GM23338 (cell line): ENCODE data around the gene PTPRJ. TPM values are rescaled to one million over a fixed set of nuclear protein-coding genes. Genes with fewer than 3 reads are reported as not detected.

Experiments
- ATAC-seq: fragments of 200-7000 bp; cut with Tn5 transposase; 3 replicates; pipeline ENCODE4 v1.9.1; 2020
- DNase-seq: peaks from one replicate; pipeline ENCODE4 v3.0.0-alpha.2; 2015; ENCODE audit warnings: low spot score
- H2AFZ ChIP-seq: fragments of 200-600 bp; sonication (generic); 2 replicates; pipeline ENCODE4 v1.8.0; 2016; ENCODE audit warnings: antibody characterized with exemption, mild to moderate bottlenecking, moderate library complexity
- H3F3A ChIP-seq: fragments of 200-600 bp; sonication (generic); replicated peaks from 2 replicates; pipeline ENCODE4 v1.8.0; 2017; ENCODE audit warnings: antibody characterized with exemption, mixed run types, low read depth
- H3K27ac ChIP-seq: fragments of 200-600 bp; sonication (generic); 2 replicates; pipeline ENCODE4 v1.6.1; 2016; ENCODE audit warnings: low read depth
- H3K27me3 ChIP-seq: fragments of 200-600 bp; sonication (generic); 2 replicates; pipeline ENCODE4 v1.8.0; 2016; ENCODE audit warnings: mild to moderate bottlenecking, mixed run types, moderate library complexity; ENCODE audit not compliant: insufficient read depth
- H3K36me3 ChIP-seq: fragments of 200-600 bp; sonication (generic); 2 replicates; pipeline ENCODE4 v1.8.0; 2016; ENCODE audit warnings: mild to moderate bottlenecking; ENCODE audit not compliant: insufficient read depth
- H3K4me1 ChIP-seq: fragments of 200-600 bp; sonication (generic); 2 replicates; pipeline ENCODE4 v1.8.0; 2016; ENCODE audit warnings: mild to moderate bottlenecking, moderate library complexity; ENCODE audit not compliant: insufficient read depth
- H3K4me2 ChIP-seq: fragments of 200-600 bp; sonication (generic); 2 replicates; pipeline ENCODE4 v1.7.1; 2017; ENCODE audit warnings: mixed run types
- H3K4me3 ChIP-seq: fragments of 200-600 bp; sonication (generic); 2 replicates; pipeline ENCODE4 v1.6.1; 2016; ENCODE audit warnings: mixed run types
- H3K79me2 ChIP-seq: fragments of 200-600 bp; sonication (generic); replicated peaks from 2 replicates; pipeline ENCODE4 v1.8.0; 2017; ENCODE audit warnings: mild to moderate bottlenecking; ENCODE audit not compliant: insufficient read depth
- H3K9me2 ChIP-seq: fragments of 200-600 bp; sonication (generic); 2 replicates; pipeline ENCODE4 v1.8.0; 2017; ENCODE audit not compliant: insufficient read depth
- H4K20me1 ChIP-seq: fragments of 200-600 bp; sonication (generic); replicated peaks from 2 replicates; pipeline ENCODE4 v1.8.0; 2017; ENCODE audit warnings: mild to moderate bottlenecking; ENCODE audit not compliant: insufficient read depth
- H3K27ac Mint-ChIP-seq: 2 replicates; pipeline ENCODE4 v1.8.0; 2020; ENCODE audit warnings: inconsistent platforms, mild to moderate bottlenecking, moderate library complexity, mixed read lengths
- H3K27me3 Mint-ChIP-seq: 3 replicates; pipeline ENCODE4 v1.8.0; 2022; ENCODE audit warnings: low read depth, mild to moderate bottlenecking, moderate library complexity, mixed read lengths, inconsistent platforms; ENCODE audit not compliant: insufficient read depth, poor library complexity
- H3K36me3 Mint-ChIP-seq: 3 replicates; pipeline ENCODE4 v1.8.0; 2021; ENCODE audit warnings: low read depth, mild to moderate bottlenecking, inconsistent platforms, moderate library complexity, mixed read lengths
- H3K4me1 Mint-ChIP-seq: 3 replicates; pipeline ENCODE4 v1.8.0; 2020; ENCODE audit warnings: mild to moderate bottlenecking, inconsistent platforms, mixed read lengths
- H3K4me3 Mint-ChIP-seq: 3 replicates; pipeline ENCODE4 v1.8.0; 2021; ENCODE audit warnings: moderate library complexity, mild to moderate bottlenecking, inconsistent platforms, mixed read lengths
- H3K9me3 Mint-ChIP-seq: 3 replicates; pipeline ENCODE4 v1.8.0; 2020; ENCODE audit warnings: moderate library complexity, mild to moderate bottlenecking, inconsistent platforms, mixed read lengths
- CREB1 ChIP-seq: fragments of 250-450 bp; sonication (Bioruptor Pico); IDR thresholded peaks from 2 replicates; pipeline ENCODE4 v1.5.0; 2020; ENCODE audit warnings: low read depth, mild to moderate bottlenecking, moderate library complexity
- CTCF ChIP-seq, 2 experiments: fragments of 200-600 bp in 1 of 2; sonication (generic) in 1 of 2; conservative IDR thresholded peaks; 2 replicates each; pipeline versions ENCODE4 v1.5.1 to v1.6.1; 2016 to 2017; ENCODE audit warnings: antibody characterized with exemption in 2 of 2, low read depth in 2 of 2, mild to moderate bottlenecking in 2 of 2, moderate library complexity in 1 of 2
- ETS1 ChIP-seq: IDR thresholded peaks from 2 replicates; pipeline ENCODE4 v1.6.1; 2016; ENCODE audit warnings: antibody characterized with exemption
- EZH2 ChIP-seq: fragments of 200-600 bp; sonication (generic); IDR thresholded peaks from one replicate; pipeline ENCODE4 v1.8.0; 2017; ENCODE audit warnings: antibody characterized with exemption, mild to moderate bottlenecking, low read depth; ENCODE audit not compliant: unreplicated experiment
- EZH2phosphoT487 ChIP-seq: fragments of 200-600 bp; sonication (generic); IDR thresholded peaks from one replicate; pipeline ENCODE4 v1.8.1; 2018; ENCODE audit warnings: antibody characterized with exemption; ENCODE audit not compliant: unreplicated experiment
- JUNB ChIP-seq: IDR thresholded peaks from one replicate; pipeline ENCODE4 v1.6.1; 2016; ENCODE audit warnings: antibody characterized with exemption; ENCODE audit not compliant: unreplicated experiment
- NANOG ChIP-seq: IDR thresholded peaks from 2 replicates; pipeline ENCODE4 v1.6.1; 2016; ENCODE audit warnings: antibody characterized with exemption, borderline replicate concordance
- POLR2AphosphoS5 ChIP-seq: IDR thresholded peaks from 2 replicates; pipeline ENCODE4 v1.6.1; 2016; ENCODE audit warnings: antibody characterized with exemption, low read depth
- REST ChIP-seq: IDR thresholded peaks from one replicate; pipeline ENCODE4 v1.6.1; 2018; ENCODE audit warnings: antibody characterized with exemption; ENCODE audit not compliant: unreplicated experiment
- STAT1 ChIP-seq: IDR thresholded peaks from one replicate; pipeline ENCODE4 v1.6.1; 2016; ENCODE audit warnings: antibody characterized with exemption; ENCODE audit not compliant: unreplicated experiment
- ZNF114 ChIP-seq: fragments of 250-450 bp; sonication (Bioruptor Pico); IDR thresholded peaks from 2 replicates; pipeline ENCODE4 v1.5.0; 2020; ENCODE audit warnings: mild to moderate bottlenecking, moderate library complexity
- ZNF331 ChIP-seq: fragments of 250-450 bp; sonication (Bioruptor Pico); IDR thresholded peaks from 2 replicates; pipeline ENCODE4 v1.5.0; 2020; ENCODE audit warnings: low read depth, mild to moderate bottlenecking, moderate library complexity
- ZNF462 ChIP-seq: fragments of 250-450 bp; sonication (Bioruptor Pico); IDR thresholded peaks from 2 replicates; pipeline ENCODE4 v1.5.0; 2020; ENCODE audit warnings: mild to moderate bottlenecking, moderate library complexity
- polyA plus RNA-seq: library from polyadenylated mRNA; unstranded; fragments of >200 nt; fragmentation: Nextera tagmentation; extraction: Ambion mirVana; gene quantifications from 2 replicates; pipeline ENCODE4 v1.2.1, GENCODE V29; 2016
- total RNA-seq: library from RNA; depleted of rRNA; stranded (reverse); fragments of >200 nt; shearing (Covaris generic); gene quantifications from 2 replicates; pipeline ENCODE4 v1.2.3, GENCODE V29; 2014

PTPRJ gene
- total and polyA plus RNA-seq, 2 experiments from 2014 or later = 4.2 to 16.0 TPM

- Histone ChIP-seq H3K4me1 (peaks cover 17% of the 10 kb centered on the region), H3K4me3 (no peak overlapping the region), H4K20me1 (no peaks in the 10 kb centered on the region), H3K4me2 (no peak overlapping the region), H3K79me2 (peaks cover 8% of the 10 kb centered on the region), H2AFZ (no peak overlapping the region), H3K9me2 (no peaks in the 10 kb centered on the region), H3K27me3 (peaks cover 26% of the 10 kb centered on the region), H3F3A (peaks cover 11% of the 10 kb centered on the region), H3K36me3 (no peaks in the 10 kb centered on the region; the same call in 1 of the 2 replicates), H3K27ac (no peak overlapping the region)
- H3K4me3 Mint-ChIP-seq = no peak overlapping the region
- no peak overlapping the region for H3K27ac Mint-ChIP-seq
- H3K4me1 Mint-ChIP-seq = peaks cover 27% of the 10 kb centered on the region
- DNase-seq (no peak), ATAC-seq (no peak)
- peaks cover 22% of the 10 kb centered on the region for H3K27me3 Mint-ChIP-seq
- H3K36me3 Mint-ChIP-seq = no peaks in the 10 kb centered on the region; the same call in 2 of the 3 replicates
- H3K9me3 Mint-ChIP-seq = no peaks in the 10 kb centered on the region
- TF ChIP-seq POLR2AphosphoS5 (no peak), ZNF114 (no peak), EZH2 (no peak), CTCF (conservative IDR thresholded peaks at IDR 0.05; ENCODE audit: low read depth in 2 of 2) (no peak), STAT1 (no peak), CREB1 (CRISPR knock-in tag) (no peak), EZH2phosphoT487 (no peak), NANOG (no peak), REST (no peak), ZNF331 (CRISPR knock-in tag) (no peak), JUNB (no peak), ZNF462 (no peak), ETS1 (no peak)
Measured at GRCh38 chr11:47977623-47978022, 2.7 kb upstream of the PTPRJ start.
